GM04504 (cell line): ENCODE measurements around the gene TMEM132D.

Experiments
- DNase-seq: peaks from one replicate; pipeline ENCODE4 v3.0.0-alpha.2; 2012; ENCODE audit warnings: low read depth

TMEM132D gene

DNA sequence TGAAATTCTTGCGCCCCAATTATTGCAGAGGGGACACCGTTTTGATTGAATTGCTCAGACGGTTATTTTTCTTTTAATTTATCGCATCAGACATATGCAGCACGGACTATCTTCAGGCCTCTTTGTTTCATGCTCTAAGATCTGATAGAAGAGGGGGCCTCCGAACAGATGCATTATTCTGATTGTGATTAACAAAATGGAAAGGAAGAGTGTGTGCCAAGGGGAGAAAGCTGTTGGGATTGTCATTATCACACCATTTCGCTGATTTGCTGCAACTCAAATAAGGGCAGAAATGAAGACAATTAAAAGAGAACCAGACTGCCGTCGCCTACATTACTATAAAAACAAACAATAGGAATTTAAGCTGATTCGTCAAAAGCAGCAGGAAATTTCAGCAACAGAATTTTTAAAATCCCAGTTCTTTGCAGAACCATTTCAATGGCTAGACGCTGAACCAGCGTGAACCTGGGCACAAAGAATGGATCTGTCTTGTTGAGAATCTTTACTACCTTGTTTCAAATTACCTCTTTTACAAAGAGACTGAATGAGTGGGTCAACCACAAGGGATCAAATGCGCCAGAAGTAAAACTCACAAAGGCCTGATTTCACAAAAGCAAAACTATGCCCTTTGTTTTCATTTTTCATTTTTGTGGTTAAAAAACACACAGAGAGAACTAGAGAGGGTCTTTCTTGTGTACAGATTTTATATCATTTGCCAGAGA is 30.6 kb downstream of the TMEM132D start:
- no peak for DNase-seq

DNA sequence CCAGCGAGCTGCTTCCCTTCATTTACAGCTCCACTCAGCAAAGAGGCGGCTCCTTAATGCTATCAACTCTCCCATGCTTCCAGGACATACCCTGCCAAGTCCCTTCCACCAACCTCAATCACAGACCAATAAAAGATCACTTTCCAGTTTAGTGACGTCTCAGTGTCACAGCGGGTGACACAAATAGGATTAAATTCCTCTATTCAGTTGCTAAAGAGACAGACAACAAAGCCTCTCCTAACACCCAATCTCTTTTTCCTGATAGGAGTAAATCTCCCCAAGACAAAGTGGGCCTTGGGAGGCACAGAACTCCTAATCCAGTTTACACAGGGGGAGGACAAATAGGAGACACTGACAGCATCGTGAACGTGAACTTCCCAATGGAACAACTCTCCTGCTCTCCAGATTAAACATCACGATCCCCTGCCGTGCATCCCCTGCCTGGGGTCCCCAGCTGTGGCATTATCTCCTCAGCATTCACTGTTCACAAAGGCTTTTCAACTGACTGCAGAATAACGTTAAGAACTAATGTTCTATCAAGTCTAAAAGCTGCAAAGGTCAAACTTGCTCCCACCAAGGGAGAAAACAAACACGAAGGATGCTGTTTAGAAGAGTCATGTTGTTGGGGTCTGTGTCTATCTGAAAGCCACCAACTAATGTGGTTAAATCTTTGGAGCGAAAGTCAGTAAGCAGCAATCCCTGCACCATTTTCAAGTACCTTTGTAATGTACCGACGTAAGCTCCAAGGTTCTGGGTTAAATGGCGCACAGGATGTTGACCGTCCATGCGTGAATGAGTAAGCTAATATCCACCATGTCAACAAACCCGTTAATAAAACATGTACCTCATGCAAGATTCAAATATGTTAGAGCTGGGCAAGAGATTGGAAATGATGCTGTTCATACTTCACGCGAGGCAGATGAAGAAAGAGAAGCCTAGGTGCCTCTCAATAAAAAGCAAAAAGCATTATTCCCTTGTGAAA is 31.5 kb downstream of the TMEM132D start:
- no peak for DNase-seq

DNA sequence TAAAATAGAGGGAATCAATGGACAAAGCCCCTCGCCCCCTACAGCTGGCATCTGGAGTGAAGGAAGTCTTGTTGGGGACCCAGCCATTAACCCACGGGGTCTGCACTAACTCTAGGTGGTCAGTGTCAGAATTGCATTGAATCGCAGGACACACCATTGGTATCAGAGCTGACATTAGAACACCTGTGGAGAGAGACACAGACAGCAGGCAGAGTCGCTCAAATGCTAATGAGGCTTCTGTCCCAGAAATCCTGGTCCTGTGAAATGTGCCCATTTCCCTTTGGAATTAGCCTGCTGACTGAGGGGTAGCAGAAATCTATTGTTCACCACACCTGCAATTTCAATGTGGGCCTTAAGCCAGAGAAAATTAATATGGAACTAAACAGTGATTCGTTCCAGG is 33.0 kb downstream of the TMEM132D start:
- no peak for DNase-seq

DNA sequence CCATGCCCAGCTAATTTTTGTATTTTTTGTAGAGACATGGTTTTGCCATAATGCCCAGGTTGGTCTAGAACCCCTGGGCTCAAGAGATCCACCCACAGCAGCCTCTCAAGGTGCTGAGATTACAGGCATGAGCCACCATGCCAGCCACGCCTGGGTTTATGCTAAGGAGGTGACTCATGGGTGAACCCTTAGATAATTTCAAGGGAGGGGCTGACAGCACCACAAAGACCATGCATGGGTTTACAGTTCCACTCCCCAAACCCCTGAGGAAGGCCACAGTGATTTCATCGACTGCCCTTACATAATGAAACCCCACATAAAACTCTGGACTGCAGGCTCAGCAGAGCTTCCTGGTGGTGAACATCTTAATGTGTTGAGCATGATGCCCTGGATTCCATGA is 33.7 kb downstream of the TMEM132D start:
- no peak for DNase-seq

DNA sequence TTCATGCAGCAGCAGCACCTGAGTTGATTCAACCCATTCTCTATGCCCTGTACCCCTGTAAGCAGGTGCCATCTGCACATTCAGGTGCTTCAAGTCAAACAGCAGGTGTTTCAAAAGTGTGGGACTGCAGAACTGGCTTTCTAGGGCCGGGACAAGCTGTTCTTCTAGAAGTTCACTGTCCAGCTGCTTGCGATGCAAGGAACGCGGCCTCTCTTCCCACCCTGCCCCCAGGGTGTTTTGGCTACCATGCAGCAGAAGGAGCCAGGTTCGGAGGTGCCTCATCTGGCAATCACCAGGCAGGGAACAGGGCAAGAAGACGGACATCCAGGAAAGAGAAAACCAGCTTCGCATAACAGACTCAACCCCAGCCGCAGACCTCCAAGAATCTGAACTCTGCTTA is 35.2 kb downstream of the TMEM132D start:
- DNase-seq: no peak

DNA sequence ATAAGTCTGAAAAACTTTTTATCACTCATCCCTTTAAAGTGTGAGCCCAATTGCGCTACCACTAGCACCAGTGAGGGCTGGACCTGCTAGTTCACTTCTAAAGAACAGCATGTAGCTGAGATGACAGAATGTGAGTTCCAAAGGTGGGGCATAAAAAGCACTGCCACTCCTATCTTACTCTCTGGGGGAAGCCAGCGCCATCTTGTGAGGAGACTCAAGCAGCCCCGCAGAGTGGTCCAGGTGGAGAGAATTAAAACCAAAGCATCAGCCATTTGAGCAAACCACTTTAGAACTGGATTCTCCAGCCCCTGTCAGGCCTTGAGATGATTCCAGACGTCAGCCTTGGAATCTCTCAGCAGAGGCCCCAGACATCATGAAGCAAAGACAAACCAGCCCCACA is 39.9 kb downstream of the TMEM132D start:
- no peak for DNase-seq

DNA sequence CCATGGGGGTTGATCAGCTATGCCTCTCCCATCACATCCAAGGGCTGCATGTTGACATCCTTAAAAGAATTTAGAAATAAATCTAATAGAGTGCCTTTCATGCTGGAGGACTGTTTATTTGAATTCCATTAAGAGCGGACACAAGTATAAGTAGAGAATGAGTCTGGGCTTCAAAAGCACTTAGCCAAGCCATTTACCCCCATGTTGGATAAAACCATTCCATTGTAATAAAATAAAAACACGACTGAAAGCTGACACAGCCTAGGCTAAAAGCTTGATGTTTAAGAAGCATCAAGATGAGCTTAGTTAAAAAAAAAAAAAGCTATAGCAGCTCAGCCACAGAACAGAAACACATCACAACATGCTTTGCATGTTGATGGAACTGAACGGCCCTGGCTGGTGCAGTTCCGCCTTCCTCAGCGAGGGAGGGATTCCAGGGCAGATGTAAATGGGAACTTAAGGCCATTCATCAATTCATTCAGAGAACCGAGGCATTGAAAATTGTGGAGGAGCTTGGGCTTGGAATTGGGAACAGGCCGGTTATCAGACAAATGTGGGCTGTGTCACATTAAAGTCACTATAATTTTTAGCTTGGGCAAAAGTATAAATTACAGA is 41.2 kb downstream of the TMEM132D start:
- DNase-seq: no peak

DNA sequence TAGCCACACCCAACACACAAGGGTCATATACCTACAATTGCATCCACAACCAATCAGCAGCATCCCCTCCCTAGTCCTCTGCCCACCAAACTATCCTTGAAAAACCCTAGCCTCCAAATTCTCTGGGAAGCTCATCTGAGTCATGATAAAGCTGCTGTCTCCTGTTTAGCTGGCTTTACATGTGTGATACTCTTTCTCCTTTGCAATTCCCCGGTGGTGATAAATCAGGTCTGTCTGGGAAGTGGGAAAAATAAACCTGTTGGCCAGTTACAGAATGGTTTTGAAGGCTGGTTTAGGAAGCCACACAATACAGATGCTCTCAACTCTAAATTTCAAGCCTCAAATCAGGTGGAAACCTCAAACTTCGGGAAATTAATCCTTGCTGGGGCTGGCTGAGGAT is 41.9 kb downstream of the TMEM132D start:
- no peak for DNase-seq

DNA sequence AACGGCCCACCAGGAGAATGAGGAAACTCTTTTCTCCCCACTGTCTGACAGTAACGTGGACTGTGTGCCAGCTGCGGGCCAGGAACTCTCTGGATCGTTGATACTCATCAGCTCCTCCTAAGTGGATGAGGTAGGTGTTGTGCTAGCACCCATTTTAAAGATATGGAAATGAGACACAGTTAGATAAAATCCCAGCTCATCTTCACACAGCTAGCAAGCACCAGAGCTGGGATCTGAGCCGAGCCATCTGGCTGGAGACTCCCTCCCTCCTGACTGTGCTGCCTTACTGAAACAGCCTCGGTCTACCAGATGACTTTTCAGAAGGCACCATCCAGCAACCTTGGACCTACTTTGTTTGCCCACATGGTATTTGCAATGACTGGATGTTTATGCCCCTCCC is 49.2 kb downstream of the TMEM132D start:
- DNase-seq: no peak

DNA sequence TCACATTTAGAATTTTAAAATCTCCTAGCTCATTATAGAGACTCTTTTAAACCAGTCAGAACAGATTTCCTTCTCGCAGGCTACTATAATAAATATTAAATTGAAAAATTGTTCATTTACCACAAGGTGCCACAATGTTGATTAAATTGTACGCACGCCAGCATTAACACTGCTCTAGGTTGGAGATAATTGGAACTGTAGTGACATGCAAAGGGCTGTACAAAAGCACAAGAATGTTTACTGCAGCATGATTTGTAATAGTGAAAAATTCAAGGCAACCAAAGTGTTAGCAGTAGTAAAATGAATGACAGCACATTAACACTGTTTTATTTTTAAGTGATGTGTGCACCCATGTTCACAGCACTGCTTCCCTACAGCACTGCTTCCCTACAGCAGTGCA is 52.5 kb downstream of the TMEM132D start:
- DNase-seq: no peak

DNA sequence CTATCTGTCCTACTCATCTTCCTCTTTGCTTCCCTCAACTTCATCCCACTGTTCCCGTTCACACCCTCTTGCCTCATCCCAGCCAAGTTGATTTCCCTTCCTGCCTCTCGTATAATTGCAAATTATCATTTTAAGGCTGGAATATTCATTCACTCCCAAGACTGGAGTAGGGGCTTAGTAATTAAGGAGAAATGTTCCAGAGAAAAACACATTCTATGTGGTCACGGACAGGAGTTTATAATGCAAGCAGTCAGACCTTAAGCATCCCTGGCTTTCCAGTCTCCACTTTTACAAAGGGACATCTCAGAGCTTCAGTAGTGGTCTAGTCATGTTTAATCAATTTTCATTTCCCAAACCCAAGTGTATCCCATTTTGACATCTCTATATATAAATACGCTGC is 54.9 kb downstream of the TMEM132D start:
- DNase-seq: no peak

DNA sequence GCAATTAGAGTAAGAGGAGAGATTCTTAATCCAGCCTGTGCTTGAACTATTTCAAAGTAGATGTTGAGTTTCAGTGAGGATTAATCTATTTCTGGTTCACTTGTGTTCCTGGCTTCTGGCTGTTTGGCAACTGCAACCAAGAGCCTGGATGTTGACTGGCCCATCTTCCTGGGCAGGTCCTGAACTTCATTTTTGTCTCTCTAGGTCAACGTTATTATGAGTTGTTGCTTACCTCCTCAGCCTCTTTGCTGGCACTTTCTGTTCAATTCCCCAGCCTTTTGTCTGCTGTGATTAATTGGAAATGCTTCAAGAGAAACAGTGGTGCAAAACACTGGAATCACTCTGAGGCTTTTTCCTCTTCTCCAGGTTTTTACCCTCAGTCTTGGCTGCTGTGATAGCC is 56.8 kb downstream of the TMEM132D start:
- DNase-seq: no peak

DNA sequence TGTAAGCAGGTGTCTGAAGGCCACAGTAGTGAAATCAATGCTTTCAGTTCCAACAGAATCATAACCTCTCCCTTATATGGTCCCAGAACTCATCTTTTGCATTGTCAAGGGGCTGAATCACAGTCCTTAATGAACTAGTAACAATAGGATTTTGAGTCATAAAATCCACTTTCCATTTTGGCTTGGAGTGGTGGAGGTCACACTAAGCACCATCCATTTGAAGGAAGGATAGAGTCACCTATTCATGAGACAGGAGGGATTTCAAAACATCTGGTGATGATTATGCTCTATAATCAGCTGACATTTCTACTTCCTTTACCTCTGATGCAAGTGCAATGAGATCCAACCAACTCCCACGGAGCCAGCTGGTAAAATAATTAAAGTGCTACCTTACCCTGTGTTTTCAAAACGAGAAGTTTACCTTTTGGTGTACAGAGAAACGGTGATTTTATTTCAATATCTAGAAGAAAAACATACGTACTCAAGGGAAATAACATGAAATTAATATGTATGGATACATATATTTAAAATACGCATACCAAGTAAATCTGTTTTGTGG is 59.1 kb downstream of the TMEM132D start:
- no peak for DNase-seq

DNA sequence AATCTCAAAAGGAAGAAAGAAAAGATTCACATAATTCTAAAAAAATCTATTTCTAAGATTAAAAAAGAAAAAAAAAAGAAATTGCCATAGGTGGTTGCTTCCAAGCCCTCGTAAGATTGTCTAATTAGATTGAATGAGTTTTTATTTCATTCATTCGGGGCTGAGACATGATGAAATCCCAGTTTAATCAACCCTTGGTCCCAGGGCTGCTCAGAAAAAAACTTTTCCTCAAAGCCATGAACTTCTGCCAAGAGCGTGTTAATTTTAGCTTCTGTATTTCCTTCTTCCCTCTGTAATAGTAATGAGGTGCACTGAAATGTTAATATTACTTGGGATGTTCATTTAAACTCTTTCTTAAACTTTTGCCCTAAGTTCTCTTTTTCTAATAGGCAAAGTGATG is 62.6 kb downstream of the TMEM132D start:
- DNase-seq: no peak

DNA sequence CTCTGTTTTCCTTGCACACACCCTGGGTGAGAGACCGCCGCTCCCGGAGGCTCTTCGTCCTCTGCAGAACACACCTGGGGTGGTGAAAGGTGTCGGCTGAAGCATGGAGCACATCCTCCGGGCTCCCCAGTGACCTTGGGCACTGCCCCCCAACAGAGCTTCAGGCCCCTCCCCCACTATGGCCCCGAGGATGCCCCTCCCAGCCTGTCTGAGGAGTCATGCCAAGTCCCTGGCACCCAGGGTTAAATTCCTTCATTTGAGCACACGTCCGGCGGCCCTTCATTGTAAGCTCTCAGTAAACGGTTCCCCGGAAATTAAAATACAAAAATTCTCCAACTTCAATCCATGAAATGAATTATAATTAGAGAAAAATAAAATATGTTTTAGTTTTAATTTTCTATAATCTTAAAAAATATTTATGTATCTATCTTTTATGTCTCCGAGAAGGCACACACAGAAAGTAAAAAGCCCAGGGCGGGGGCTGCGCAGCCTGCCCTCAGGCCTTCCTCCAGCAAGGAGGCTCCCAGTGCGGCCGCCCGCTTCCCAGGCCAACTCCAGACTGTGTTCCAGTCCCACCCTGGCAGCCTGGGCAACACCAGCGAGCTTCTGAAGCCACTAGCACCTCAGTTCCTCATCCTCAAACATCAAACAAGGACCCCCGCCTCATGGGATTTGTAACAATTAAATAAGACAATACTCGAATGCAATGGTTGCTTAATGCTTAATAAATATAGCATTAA is 63.5 kb downstream of the TMEM132D start:
- no peak for DNase-seq

DNA sequence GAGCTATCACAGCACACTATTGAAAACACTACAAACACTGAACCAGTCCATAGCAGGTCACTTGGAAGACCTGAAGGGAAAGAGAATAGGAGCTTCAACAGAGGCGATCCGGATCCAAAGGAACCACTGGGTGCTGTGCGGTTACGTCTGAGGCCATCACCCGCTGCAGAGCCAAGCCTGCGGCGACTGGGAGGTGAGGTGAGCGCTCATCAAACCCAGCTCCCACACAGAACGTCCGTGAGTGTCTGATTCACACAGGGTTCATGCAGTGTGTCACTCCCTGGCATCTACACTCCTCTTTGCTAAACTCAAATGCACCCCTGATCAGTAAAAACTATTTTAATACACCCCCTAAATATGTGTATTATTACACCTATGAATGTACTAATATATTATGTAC is 64.1 kb downstream of the TMEM132D start:
- no peak for DNase-seq

DNA sequence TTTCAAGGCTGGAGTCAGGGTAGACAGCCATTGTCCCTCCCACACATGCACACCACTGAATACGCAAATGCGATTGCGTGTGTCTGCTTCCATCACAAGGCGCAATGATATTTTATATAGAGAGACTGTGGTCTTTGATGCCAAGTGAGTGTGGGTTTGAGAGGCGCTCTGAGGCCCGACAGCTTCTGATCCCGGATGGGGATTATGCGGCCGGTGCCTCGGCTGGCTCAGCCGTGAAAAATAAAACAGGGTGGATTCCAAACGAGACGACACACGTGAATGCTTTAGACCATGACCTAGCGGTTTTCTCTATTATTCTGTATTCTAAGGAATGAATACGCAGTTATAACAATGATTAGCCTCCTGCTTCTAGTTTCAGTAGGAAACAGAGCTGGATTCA is 72.5 kb downstream of the TMEM132D start:
- DNase-seq: no peak

DNA sequence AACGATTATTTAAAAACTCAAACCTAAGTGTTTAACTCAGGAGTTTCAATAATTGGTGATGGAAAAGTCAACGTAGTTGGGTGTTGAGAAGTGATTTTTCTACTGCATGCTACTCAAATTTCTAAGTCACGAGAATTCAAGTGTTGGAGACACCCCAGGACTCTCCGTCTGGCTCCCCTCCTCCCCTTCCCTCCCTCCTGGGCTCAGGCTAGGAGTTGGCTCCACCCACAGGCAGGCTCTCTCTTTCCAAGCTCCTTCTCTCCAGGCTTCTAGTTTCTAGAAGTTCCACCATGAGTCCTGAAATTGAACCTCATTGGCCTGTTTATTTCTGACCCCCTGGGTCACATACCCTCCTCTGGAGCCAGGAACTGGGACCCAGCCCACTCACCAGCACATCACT is 73.0 kb downstream of the TMEM132D start:
- no peak for DNase-seq

DNA sequence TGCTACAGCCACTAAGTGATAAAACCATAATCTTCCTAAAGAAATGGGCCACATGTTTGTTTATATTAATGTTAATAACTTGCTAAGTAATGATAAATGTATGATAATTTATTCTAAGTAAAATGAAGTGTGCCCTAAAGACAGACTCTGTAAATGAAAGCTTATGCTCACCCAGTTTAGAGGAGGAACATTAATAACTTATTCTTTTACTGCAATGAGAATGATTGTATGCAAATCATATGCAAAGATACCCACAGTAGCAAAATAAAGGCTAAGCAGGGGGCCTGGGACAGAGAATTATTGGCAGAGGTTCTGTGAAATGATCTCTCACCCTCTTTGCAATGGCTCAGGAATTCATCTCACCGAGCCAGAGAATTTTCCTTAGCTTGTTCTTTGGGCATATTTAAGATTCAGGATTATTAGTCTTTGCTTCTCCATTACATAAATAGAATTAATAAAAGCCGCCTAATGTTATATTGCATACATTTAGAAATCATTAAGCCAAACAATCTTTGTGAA is 75.9 kb downstream of the TMEM132D start:
- no peak for DNase-seq

DNA sequence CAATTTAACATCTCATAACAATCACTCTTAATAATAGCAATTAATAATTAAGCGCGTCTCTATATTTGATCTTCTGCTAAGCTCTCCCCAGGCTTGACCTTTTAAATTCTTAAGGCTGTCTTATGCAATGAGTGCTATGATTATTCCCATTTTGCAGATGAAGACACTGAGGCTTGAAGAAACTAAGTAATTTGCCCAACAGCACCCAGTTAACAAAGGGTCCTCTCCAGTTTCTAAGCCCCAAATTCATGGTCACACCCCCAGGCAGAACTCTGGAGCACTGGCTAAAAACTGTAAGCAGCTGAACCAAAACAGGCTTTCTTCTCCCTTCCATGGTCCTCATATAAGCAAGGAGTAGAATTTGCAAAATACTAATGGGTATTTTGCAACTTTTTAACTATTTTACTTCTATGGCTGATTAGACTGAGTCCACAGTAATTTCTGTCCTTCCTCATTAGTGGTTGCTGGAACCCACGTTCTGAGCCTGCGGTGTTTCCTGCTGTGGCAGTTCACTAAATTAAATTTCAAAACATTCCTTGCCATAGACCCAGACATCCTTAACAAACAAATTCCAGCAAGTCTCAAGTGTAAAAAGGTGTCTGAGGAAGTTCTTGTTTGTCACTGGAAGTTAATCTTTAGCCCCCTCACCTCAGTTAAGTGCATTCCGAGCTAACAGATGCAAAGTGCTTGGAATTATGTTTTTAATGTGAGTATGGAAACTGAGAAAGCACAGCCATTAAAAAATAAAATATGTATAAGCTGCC is 76.5 kb downstream of the TMEM132D start:
- DNase-seq: no peak

DNA sequence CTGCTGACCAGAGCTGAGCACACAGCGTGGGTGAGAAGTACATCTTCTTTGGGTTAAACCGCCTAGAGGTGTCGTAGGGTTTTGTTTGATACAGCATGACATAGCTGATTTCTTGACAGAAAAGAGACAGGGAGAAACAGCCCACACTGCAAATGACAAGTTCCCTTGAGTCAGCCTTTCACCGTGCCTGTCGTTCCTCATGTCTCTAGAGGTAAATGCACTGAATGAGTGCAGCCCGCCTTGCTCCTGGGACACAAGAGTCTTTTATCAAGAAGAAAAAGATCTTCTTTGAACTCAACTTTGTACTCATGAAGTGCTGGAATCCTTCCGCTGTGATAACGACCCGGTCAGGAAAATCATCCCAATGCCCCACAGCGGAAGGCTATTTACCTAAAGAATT is 77.6 kb downstream of the TMEM132D start:
- no peak for DNase-seq
